ENCODE results near the gene CPLX1.

Gene CPLX1

GRCh38 chr4:825971-826330 is at the start of gene CPLX1:
Gene CPLX1, minus strand, starts transcription at chr4:826129. Its CDS starts 1,607 bp downstream, at chr4:824522.
- no peak for DNase-seq

GRCh38 chr4:874971-875817 is 49.3 kb upstream of the CPLX1 start:
- no peak for DNase-seq

DNA sequence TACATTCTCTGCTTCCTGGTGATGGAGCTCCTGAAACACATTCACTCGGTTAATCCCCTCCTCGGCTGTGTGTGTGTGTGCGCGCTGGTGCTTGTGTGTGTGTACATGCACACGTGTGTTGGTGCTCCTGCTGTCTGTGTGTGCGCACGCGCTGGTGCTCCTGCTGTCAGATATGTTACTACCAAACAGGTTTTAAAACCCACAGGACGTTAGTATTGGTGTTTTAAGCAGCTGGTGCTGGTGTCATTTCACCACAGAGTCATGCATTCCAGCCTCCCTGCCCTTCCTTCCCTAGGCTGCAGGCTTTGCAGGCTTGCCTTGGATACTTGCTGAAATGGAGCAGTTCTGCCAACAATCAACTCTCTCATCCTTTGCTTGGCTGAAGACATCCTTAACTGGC is 48.1 kb upstream of the CPLX1 start:
- no peak for DNase-seq

GRCh38 chr4:872241-872981 is 46.5 kb upstream of the CPLX1 start:
- no peak for DNase-seq

GRCh38 chr4:871484-871883 is 45.6 kb upstream of the CPLX1 start:
- DNase-seq: no peak

DNA sequence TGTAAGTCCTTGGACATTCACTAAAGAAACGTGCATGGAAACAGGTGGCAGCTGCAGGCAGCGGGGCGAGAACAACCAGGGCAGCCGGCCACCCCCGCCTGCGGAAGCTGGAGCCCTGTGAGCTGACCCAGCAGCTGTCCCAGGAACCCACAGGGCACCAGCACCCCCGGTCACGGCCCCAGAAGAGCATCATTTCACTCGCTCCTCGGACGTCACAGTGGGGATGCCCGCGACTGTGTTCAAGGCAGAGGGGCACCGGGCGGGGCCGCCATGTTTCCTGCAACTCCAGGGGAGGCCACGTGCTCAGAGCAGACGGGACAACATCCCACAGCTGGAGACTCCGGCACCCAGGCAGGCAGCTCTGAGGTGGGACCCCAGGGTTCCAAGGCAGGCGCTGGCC is 45.0 kb upstream of the CPLX1 start:
- DNase-seq: no peak

- DNase-seq: no peak
Measured at GRCh38 chr4:869776-870175, 43.8 kb upstream of the CPLX1 start.

DNA sequence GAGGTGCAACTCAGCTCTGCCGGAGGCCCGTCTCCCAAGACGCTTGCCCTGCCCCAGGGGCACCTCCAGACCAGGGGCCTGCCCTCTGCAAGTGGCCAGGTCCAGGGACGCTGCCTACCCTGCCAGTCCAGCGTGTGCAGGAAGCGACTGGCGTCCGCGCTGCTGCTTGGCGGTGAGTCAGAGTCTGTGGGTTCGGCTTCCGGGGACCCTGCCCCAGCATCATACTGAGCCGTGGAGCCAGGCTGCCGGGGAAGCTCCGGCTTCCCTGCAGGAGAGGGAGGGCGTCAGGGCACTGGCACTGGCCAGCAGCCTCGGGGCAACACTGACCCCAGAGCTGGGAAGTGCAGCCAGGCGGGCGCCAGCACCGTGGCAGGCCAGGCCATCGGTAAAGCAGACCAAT is 42.5 kb upstream of the CPLX1 start:
- no peak for DNase-seq

DNA sequence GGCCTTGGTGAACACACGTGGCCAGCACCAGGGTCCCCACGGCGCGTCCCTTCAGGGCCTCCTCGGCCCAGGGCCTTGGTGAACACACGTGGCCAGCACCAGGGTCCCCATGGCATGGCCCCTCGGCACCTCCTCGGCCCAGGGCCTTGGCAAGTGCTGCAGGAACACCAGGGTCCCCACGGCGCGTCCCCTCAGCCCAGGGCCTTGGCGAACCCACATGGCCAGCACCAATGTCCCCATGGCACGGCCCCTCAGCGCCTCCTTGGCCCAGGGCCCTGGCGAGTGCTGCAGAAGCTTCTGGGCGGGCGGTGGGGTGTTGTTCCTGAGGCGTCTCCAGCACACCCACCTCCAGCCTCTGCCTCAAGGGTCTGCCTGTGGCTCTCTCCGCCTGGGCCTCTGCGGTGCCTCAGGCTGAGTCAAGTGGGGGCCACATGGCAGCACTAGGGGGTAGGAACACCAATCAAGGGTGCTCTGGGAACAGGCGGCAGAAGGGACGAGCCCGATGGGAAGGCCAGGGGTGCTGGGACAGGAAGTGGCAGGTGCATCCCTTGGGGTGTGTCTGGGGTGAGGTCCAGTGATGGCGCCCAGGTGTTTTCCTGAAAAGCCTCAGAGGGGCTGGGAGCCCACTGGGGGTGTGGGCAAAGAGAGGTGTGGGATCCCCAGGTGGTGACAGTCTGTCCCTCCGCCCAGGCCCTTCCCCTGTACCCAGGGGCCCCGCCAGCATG is 41.8 kb upstream of the CPLX1 start:
- DNase-seq: no peak

- no peak for DNase-seq
Measured at GRCh38 chr4:866761-867390, 40.9 kb upstream of the CPLX1 start.

GRCh38 chr4:866068-866760 is 40.3 kb upstream of the CPLX1 start:
- DNase-seq: no peak

DNA sequence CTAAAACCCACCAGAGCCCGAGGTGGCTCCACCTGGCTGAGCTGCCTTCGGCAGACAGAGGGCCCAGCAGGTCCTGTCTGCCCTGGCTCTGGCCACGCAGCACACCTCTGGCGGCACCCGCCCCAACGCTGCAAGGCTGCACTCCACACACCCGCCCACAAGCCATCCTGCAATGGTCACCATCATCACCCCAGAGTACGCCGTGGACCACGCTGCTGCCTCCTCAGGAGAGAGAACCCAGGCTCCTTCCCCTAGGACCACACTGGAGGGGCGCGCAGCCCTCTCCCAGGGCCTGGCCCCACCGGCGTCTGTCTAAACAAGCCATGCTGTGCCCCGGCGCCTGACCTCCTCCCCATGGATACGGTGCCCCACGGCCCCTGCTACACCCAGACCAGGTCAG is 39.6 kb upstream of the CPLX1 start:
- DNase-seq: no peak

- DNase-seq: no peak
Measured at GRCh38 chr4:865121-865465, 39.2 kb upstream of the CPLX1 start.

- no peak for DNase-seq
Measured at GRCh38 chr4:864456-865120, 38.7 kb upstream of the CPLX1 start.

DNA sequence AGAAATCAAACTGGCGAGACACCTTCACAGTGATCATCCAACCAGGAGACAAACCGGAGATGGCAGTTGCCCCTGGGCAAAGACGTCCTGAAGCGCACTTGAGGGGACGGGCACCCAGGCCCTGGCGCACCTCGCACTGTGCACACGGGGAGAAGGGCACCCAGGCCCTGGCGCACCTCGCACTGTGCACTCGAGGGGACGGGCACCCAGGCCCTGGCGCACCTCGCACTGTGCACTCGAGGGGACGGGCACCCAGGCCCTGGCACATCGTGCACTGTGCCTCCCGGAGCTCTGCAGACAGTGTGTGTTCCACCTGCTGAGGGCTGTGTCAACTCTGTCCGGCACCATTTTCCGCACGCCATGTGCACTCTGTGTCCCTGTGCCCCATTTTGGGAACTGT is 34.6 kb upstream of the CPLX1 start:
- no peak for DNase-seq

DNA sequence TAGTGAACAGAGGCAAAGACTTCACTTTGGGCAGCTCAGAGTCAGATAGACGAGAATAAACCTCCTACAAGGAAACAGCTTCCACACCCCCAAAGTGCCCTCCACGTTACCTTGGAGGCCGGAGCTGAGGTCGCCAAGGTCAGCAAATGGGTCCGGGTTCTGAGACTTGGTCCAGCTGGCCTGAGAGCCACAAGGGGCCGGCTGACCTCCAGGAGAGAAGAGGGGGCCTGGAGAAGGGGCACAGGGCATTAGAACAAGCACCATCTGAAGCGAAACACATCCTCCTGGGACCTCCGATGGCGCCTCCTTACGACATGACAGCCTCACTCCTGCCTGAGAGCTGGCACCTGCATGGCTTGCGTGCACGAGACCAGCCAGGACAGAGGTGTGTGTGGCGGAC is 33.6 kb upstream of the CPLX1 start:
- DNase-seq: no peak

GRCh38 chr4:858831-859451 is 33.0 kb upstream of the CPLX1 start:
- DNase-seq: no peak

GRCh38 chr4:858041-858481 is 32.1 kb upstream of the CPLX1 start:
- no peak for DNase-seq

- no peak for DNase-seq
Measured at GRCh38 chr4:857461-857860, 31.5 kb upstream of the CPLX1 start.

DNA sequence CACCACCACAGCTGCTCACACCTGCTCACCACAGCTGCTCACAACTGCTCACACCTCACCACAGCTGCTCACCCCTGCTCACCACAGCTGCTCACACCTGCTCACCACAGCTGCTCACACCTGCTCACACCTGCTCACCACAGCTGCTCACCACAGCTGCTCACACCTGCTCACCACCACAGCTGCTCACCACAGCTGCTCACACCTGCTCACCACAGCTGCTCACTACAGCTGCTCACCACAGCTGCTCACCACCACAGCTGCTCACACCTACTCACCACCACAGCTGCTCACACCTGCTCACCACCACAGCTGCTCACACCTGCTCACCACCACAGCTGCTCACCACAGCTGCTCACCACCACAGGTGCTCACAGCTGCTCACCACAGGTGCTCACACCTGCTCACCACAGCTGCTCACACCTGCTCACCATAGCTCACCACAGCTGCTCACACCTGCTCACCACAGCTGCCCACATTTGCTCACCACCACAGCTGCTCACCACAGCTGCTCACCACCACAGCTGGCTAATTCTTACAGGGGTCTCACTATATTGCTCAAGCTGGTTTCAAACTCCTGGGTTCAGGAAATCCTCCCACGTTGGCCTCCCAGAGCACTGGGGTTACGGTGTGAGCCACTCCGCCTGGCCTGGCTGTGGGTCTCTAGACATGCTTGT is 30.4 kb upstream of the CPLX1 start:
- no peak for DNase-seq

- no peak for DNase-seq
Measured at GRCh38 chr4:855880-856224, 29.9 kb upstream of the CPLX1 start.

All from NCI-H2029 treated with DMSO at 0.1 percent for 48 hours (cell line).